GM12892 (cell line): ENCODE measurements around the gene UBA6.
"Not testable (repeated sequence)": the region's sequence is repeated elsewhere in the genome, so short reads cannot be mapped to it uniquely, and the experiment has no call there.

ENCODE experiments used
- DNase-seq: peaks from one replicate; pipeline ENCODE4 v3.0.0; 2011; ENCODE audit not compliant: insufficient read length
- FAIRE-seq: peaks from 2 replicates; lab custom pipeline; 2011; peaks lifted over from hg19 to GRCh38; lab: Jason Lieb, UNC
- POLR2A ChIP-seq: IDR thresholded peaks from 2 replicates; pipeline ENCODE4 v1.6.1; 2011; ENCODE audit warnings: low read depth, low read length, control low read depth
- POLR2AphosphoS5 ChIP-seq: IDR thresholded peaks from 2 replicates; pipeline ENCODE4 v1.6.1; 2011; ENCODE audit warnings: low read depth, low read length, control low read depth
- TAF1 ChIP-seq: IDR thresholded peaks from 2 replicates; pipeline ENCODE4 v1.6.1; 2011; ENCODE audit warnings: low read depth, mild to moderate bottlenecking, control low read depth, low read length, borderline replicate concordance

UBA6 gene

GRCh38 chr4:67651536-67651935 is 49.4 kb downstream of the UBA6 start:
- TF ChIP-seq POLR2AphosphoS5: no peak
- TF ChIP-seq TAF1: no peak
- TF ChIP-seq POLR2A: no peak
- FAIRE-seq: no peak

GRCh38 chr4:67638136-67638535 is 62.8 kb downstream of the UBA6 start:
- no peak for TF ChIP-seq POLR2AphosphoS5
- no peak for TF ChIP-seq POLR2A
- TF ChIP-seq TAF1: no peak
- DNase-seq (no peak), FAIRE-seq (peak; percentile 17)

More at GRCh38 chr4:67651536-67651935, 49.4 kb downstream of the UBA6 start:
- DNase-seq: no peak

GRCh38 chr4:67636978-67637377 is 64.0 kb downstream of the UBA6 start:
- DNase-seq, FAIRE-seq: not testable (repeated sequence)

- TF ChIP-seq POLR2A (no peak), POLR2AphosphoS5 (no peak), TAF1 (no peak)
- FAIRE-seq (no peak), DNase-seq (no peak)
These were observed 65.6 kb downstream of the UBA6 start for GRCh38 chr4:67635331-67635730.

- no peak for DNase-seq
- no peak for FAIRE-seq
- TF ChIP-seq TAF1: no peak
- TF ChIP-seq POLR2AphosphoS5: no peak
- no peak for TF ChIP-seq POLR2A
These were observed 66.2 kb downstream of the UBA6 start for GRCh38 chr4:67634741-67635140.

GRCh38 chr4:67632492-67632891 is 68.5 kb downstream of the UBA6 start:
- no peak for TF ChIP-seq TAF1
- no peak for TF ChIP-seq POLR2AphosphoS5
- no peak for TF ChIP-seq POLR2A
- FAIRE-seq (no peak), DNase-seq (no peak)

- FAIRE-seq (no peak), DNase-seq (no peak)
- TF ChIP-seq TAF1 (no peak), POLR2AphosphoS5 (no peak), POLR2A (no peak)
These were observed 76.0 kb downstream of the UBA6 start for GRCh38 chr4:67624939-67625338.

- DNase-seq: no peak
- no peak for TF ChIP-seq POLR2AphosphoS5
- no peak for TF ChIP-seq TAF1
- TF ChIP-seq POLR2A: no peak
- FAIRE-seq: no peak
These were observed 84.5 kb downstream of the UBA6 start for GRCh38 chr4:67616478-67616877.

- TF ChIP-seq POLR2AphosphoS5: no peak
- TF ChIP-seq TAF1: no peak
- no peak for TF ChIP-seq POLR2A
- FAIRE-seq (no peak), DNase-seq (no peak)
These were observed 85.8 kb downstream of the UBA6 start for GRCh38 chr4:67615119-67615518.

GRCh38 chr4:67614186-67614585 is 86.8 kb downstream of the UBA6 start:
- DNase-seq (no peak), FAIRE-seq (no peak)
- TF ChIP-seq POLR2A (no peak), TAF1 (no peak), POLR2AphosphoS5 (no peak)

GRCh38 chr4:67608027-67608426 is 92.9 kb downstream of the UBA6 start:
- no peak for FAIRE-seq
- no peak for DNase-seq
- TF ChIP-seq TAF1: no peak
- TF ChIP-seq POLR2A: no peak
- no peak for TF ChIP-seq POLR2AphosphoS5

- FAIRE-seq: no peak
- TF ChIP-seq TAF1: no peak
- no peak for TF ChIP-seq POLR2AphosphoS5
- no peak for TF ChIP-seq POLR2A
These were observed 96.2 kb downstream of the UBA6 start for GRCh38 chr4:67604749-67605148.

GRCh38 chr4:67604029-67604381 is 97.0 kb downstream of the UBA6 start:
- FAIRE-seq: peak; percentile 21
- no peak for DNase-seq
- no peak for TF ChIP-seq POLR2A
- TF ChIP-seq TAF1: no peak
- TF ChIP-seq POLR2AphosphoS5: no peak

More at GRCh38 chr4:67604749-67605148, 96.2 kb downstream of the UBA6 start:
- no peak for DNase-seq
